ENCODE results near the gene NBEA.
"Not testable (repeated sequence)": the region's sequence is repeated elsewhere in the genome, so short reads cannot be mapped to it uniquely, and the experiment has no call there.

NBEA gene

GRCh38 chr13:35093356-35093755 is 151.3 kb downstream of the NBEA start:
- no peak for ATAC-seq

- not testable (repeated sequence) for ATAC-seq
Measured at GRCh38 chr13:35106771-35107170, 164.7 kb downstream of the NBEA start.

- ATAC-seq = no peak
Measured at GRCh38 chr13:35107535-35107934, 165.5 kb downstream of the NBEA start.

GRCh38 chr13:35113612-35114011 is 171.5 kb downstream of the NBEA start:
- not testable (repeated sequence) for ATAC-seq

GRCh38 chr13:35127466-35127865 is 185.4 kb downstream of the NBEA start:
- no peak for ATAC-seq

GRCh38 chr13:35129500-35129899 is 187.4 kb downstream of the NBEA start:
- ATAC-seq = no peak

- ATAC-seq = no peak
Measured at GRCh38 chr13:35131471-35131870, 189.4 kb downstream of the NBEA start.

- ATAC-seq = no peak
Measured at GRCh38 chr13:35136585-35136984, 194.5 kb downstream of the NBEA start.

- ATAC-seq = no peak
Measured at GRCh38 chr13:35139591-35139990, 197.5 kb downstream of the NBEA start.

- ATAC-seq = no peak
Measured at GRCh38 chr13:35140321-35140720, 198.3 kb downstream of the NBEA start.

GRCh38 chr13:35140831-35141230 is 198.8 kb downstream of the NBEA start:
- ATAC-seq = no peak

GRCh38 chr13:35143123-35143522 is 201.1 kb downstream of the NBEA start:
- ATAC-seq = no peak

- ATAC-seq = no peak
Measured at GRCh38 chr13:35144166-35144890, 202.3 kb downstream of the NBEA start.

- no peak for ATAC-seq
Measured at GRCh38 chr13:35146686-35147085, 204.6 kb downstream of the NBEA start.

- ATAC-seq = no peak
Measured at GRCh38 chr13:35157143-35157755, 215.2 kb downstream of the NBEA start.

- ATAC-seq = no peak
Measured at GRCh38 chr13:35159041-35159440, 217.0 kb downstream of the NBEA start.

- no peak for ATAC-seq
Measured at GRCh38 chr13:35160896-35161295, 218.8 kb downstream of the NBEA start.

GRCh38 chr13:35162420-35162819 is 220.3 kb downstream of the NBEA start:
- no peak for ATAC-seq

- no peak for ATAC-seq
Measured at GRCh38 chr13:35163674-35164073, 221.6 kb downstream of the NBEA start.

- no peak for ATAC-seq
Measured at GRCh38 chr13:35164324-35164932, 222.4 kb downstream of the NBEA start.

GRCh38 chr13:35165205-35165604 is 223.1 kb downstream of the NBEA start:
- ATAC-seq = no peak

GRCh38 chr13:35179494-35179893 is 237.4 kb downstream of the NBEA start:
- ATAC-seq = no peak

GRCh38 chr13:35179920-35180663 is 238.0 kb downstream of the NBEA start:
- ATAC-seq = no peak

Data from activated CD4-positive, CD25-positive, alpha-beta regulatory T cell treated with anti-CD3 and anti-CD28 coated beads, Interleukin-2, amount 50 U/mL, for 24 hours (primary cell).